ENCODE results near the gene PSMC3.

The PSMC3 gene

GRCh38 chr11:47411884-47412746, 14.1 kb downstream of the PSMC3 start:
- DNase-seq = no peak

- DNase-seq = no peak
Observed at GRCh38 chr11:47410370-47411264, 15.6 kb downstream of the PSMC3 start.

- DNase-seq = no peak
Observed at GRCh38 chr11:47409440-47410369, 16.5 kb downstream of the PSMC3 start.

DNA sequence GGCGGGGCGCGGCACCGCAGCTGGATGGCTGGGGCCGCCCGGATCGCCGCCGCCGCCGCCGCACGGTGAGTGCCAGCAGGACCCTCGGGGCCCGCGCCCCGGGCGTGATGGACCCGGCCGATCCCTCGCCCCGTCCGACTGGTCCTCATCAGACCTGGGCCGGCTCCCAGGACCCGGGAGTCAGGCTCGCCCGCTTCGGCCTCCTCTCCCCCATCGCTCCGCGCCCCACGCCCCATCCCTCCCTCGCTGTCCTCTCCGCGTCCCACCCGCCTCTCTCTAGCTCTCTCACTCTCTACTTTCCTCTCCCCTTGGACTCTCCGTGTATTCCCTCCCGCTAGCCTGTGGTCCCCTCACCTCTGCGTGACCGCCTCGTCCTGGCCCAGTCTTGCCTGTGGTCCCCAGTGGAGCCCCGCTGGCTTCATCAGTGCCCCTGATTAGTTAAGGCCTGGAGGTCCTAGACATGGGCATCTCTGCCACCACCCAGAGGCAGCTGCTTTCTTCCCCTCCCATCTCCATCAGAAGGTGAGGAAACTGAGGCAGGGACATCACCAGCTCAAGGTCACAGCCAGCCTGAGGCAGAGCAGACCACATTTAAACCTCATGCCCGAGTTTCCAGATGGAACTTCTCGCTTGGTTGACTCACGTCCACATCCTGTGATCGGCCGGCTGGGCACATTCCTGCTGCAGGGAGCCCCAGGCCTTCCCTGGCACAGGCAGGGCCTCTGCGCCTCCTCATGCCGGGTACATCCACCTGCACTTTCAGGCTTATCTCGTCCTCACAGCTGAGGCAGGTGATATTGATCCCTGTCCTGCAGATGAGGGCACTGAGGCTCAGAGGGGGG, 17.4 kb downstream of the PSMC3 start:
- DNase-seq = peak; percentile 73

GRCh38 chr11:47407746-47408590, 18.3 kb downstream of the PSMC3 start, which contains the start of gene SLC39A13:
Gene SLC39A13 (plus strand): TSS chr11:47408590. CDS start chr11:47410095, 1,505 bp downstream.
- peak; percentile 95 for DNase-seq

DNA sequence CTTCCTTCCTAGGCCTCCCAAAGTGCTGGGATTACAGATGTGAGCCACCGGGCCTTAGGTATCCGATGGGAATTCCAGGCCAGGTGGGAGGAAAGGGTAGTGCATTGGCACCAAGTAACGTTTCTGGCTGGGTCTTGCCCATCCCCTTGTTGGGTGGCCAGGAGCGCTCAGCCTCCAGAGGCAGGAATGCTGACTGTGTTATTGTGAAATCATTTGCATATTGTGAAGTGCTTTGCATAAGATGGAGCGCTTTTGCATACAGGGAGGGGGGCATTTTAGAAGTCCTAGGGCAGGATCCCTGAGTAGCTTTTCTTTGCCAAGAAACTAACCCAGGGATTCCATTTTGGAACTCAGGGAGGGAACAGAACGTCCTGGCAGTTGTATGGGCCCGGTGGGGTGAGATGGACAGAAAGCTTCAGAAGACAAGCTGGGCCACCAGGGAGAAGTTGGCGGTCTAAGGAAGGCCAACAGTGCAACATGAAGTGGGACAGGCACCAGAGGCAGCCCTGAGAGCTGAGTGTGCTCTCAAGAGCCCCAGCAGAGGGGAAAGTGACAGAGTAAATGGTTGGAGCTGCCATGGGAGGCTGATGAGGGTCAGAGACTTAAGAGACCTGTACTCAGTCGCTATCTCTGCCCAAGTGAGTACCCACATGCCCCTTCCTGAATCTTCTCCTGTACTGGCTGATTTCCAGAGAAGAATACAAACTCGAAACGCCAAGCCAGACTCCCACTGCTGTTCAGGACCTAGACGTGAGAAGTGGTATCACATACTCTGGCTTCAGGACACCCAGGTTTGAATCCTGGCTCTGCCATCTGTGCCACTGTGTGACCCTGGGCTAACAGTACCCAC, 19.1 kb downstream of the PSMC3 start:
- DNase-seq = no peak

DNA sequence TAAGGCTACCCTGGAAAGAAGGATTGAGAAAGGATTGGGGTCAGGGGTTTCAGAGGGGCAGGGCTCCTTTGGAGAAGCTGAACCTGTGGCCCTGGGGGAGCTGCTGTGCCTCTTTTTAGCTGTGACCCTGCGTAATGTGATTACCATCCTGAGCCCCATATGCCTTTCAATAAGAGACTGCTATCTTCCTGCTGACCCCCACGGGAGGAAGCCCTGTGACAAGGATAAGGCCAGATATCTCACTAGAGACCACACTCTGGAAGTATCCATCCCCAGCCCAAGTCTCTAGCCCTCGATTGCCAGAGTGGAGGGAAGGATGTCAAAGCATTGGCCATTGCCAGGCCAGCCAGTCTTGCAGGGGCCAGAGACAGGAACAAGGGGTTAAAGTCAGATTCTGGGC, 22.7 kb downstream of the PSMC3 start:
- no peak for DNase-seq

DNA sequence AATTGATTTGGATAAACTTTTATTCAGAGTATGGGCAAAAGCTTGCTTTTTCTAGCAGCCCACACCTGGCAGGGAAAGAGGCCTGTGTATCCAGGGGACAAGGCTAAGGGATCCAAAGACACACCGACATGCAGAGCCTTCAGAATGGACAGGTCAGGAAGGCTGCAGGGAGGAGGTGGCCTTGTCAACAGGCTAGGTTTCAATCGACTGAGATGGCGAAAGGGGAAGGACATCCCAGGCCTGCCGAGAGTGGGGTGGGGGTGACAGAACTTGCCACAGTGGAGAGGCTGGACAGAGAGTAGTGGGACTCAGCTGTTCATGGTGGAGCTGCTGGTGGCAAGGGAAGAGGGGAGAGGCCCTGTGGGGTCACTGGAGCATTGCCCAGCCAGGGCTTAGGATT, 23.1 kb downstream of the PSMC3 start:
- no peak for DNase-seq

DNA sequence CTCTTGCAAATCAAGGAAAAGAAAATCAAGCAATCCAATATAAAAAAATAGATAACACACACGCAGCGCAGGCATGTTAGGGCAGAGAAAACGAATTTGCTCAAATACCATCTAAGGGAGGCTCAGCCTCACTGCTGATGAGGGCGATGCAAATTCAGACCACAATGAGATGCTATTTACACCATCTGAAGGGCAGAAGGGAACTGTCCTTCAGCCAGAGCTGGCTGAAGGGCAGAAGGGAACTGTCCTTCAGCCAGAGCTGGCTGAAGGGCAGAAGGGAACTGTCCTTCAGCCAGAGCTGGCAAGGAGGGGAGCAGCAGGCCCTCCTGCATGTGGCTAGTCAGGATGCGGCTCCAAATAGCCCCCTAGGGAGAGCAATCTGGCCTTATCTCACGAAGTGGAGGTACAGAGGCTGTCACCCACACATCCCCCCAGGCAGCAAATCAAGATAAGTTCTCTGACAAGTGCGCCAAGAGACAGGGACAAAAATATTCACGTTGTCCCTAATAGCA, 25.4 kb downstream of the PSMC3 start:
- DNase-seq = no peak

GRCh38 chr11:47399860-47400767, 26.1 kb downstream of the PSMC3 start:
- DNase-seq = no peak

GRCh38 chr11:47398551-47398950, 27.7 kb downstream of the PSMC3 start:
- no peak for DNase-seq

- no peak for DNase-seq
Observed at GRCh38 chr11:47398011-47398410, 28.2 kb downstream of the PSMC3 start.

GRCh38 chr11:47396049-47396320, 30.3 kb downstream of the PSMC3 start:
- DNase-seq = no peak

- DNase-seq = no peak
Observed at GRCh38 chr11:47395223-47396048, 30.8 kb downstream of the PSMC3 start.

DNA sequence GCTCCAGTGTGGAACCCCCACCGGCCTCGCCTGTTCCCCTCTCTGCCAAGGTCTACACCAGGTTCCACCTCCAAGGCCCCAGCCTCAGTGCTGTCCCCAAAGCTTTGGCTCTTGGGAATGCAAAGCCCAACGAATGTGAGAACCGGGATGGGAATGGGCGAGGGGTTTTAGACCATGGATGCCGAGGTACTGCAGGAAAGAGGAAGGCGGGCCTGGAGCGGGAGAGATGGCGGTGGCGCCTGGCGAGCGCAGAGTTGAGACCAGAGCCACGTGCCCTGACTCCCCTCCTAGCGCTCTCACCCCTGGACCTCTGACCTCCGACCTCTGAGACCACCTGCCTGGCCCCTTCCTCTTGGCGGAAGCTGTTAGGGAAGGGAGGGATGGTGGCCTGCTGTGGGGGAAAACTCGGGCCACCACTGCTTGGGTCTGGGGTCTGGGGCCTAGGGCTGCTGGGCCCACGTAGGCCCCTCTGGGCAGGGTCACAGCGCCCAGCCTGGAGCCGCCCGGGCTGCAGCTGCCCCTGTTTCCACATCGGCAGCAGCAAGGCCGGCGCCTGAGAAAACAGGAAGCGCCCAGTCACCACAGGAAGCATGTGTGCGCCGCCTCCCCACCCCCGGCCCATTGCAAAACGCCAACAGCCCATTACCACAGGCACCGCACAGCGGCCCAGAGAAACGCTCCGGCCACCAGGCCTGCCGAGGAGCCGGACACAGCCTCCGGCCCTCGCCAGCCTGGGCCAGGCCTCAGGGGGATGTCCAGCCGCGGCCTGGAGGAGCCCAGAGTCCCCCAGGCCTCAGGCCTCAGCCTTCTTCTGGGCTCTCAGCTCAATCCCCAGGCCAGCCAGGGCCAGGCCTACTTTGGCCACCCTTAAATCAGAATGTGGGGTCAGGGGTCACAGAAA, 31.7 kb downstream of the PSMC3 start:
- DNase-seq = no peak

DNA sequence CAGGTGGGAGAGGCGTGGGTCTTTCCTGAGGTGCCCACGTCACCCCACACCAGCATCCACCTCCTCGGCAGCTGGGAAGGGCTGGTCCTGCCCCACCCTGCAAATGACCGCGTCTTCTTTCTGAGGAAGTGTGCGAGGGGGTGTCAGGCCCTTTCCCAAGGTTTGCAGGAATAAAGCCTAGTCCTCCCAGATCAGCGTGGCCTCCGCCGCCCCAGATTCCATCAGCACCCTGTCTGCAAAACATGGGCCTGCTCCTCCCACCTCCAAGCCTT, 32.3 kb downstream of the PSMC3 start:
- no peak for DNase-seq
